GM10847 (cell line): ENCODE results near the gene ZNF625.

Experiments
- POLR2A ChIP-seq: IDR thresholded peaks from 2 replicates; pipeline ENCODE4 v1.6.1; 2011; ENCODE audit not compliant: insufficient read length; ENCODE audit errors: extremely low read depth

The ZNF625 gene

DNA sequence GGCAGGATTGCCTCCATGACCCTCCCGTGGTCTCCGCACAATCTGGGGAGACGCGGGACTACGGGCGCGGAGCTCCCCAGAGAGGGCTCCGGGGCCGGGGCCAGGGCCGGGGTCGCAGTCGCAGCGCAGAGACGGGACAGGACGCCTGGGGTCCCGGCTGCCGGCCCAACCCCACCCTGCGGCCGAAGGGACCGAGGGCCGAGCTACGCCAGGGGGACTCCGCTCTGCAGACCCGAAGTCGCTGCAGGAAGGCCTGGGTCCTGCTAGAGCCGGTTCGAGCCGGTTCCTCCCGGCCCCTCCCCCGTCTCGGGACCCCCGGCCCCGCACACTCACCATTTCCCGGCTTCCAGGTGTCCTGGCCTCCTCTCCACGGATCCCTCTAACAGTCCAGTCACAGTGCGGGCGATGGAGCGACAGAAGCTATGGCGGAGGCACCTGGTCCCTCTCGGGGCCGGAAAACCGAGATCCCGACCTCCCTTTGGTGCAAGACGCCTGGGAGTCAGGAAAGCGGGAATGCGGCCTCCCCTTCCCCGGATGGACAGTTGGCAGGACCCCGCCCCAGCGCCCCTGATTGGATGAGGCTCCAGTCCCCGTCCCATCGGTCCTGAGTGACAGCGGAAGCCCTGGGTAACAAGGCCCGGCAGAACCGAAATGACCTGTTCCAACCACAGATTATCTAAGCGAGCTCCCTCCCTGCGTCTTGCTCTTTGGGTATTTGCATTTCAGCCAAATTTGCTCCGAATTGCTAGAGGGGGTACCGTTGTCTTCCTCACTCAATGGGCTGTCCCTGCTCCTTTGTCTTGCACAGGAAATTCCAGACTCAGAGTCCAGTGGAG, at the start of gene ZNF625:
Gene ZNF625 (minus strand): TSS at position 512 of the 836 bp plus-strand sequence. CDS start 176 bp downstream, at position 336.
- TF ChIP-seq POLR2A = no peak

DNA sequence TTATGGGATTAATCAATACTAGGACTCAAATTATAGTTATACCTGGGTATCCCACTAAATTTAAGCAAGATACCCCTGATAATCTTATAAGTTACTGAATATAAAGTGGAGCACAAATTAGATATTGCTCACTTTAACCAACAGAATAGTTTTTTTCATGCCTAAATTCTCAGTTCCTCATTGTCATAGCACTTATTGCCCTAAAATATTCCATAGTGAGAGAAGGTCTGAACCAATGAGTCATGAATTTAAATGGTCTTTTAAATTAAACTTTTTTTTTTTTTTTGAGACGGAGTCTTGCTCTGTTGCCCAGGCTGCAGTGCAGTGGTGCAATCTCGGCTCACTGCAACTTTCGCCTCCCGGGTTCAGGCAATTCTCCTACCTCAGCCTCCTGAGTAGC, 48.8 kb upstream of the ZNF625 start:
- no peak for TF ChIP-seq POLR2A

DNA sequence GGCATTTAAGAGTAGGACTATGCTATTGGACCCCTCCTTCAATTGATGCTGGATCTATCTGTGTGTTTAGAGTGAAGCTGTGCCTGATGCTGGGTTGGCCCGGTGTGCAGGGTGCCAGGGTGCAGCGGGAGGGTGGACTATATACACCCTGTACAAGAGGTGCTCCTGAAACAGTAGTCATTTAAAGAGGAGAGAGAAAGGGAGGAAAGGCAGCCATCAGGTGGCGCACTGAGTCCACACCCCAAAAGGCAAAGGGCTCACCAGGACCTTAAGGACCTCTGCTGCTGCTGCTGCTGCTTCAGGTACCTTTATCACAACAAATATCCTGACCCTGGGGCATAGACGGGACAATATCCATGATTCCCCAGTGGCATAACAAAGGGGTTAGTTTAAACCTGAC, 45.7 kb upstream of the ZNF625 start:
- no peak for TF ChIP-seq POLR2A

DNA sequence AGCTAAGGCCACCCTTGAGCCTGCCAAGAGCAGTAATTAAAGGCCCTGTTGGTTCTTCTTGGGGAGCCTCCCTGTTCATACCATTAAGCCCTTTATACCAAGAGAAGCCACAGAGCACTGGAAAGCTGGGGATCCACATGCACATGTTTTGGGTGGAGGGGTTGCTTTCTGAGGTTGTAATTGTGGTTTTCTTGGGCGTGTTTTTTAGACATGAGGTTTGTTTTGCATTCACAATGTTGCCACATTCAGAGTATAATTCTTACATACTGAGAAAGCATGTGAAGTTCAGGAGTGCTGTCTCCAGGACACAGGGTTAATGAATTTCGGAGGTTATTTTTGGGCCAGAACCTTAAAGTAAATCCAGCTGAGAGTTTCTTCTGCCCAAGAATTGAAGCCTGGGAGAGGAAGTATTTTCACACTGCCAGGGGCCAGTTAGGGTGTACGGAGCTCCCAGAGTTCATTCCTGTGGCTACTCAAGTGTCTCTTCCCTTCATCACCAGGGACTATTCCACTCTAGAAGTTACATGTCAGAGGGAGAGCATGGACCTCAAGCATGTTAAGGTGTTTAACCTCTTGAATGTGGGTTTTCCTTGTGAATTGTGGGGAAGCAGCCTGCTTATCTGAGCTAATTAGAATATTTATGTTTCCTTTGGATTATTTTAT, 43.4 kb upstream of the ZNF625 start:
- TF ChIP-seq POLR2A = no peak

DNA sequence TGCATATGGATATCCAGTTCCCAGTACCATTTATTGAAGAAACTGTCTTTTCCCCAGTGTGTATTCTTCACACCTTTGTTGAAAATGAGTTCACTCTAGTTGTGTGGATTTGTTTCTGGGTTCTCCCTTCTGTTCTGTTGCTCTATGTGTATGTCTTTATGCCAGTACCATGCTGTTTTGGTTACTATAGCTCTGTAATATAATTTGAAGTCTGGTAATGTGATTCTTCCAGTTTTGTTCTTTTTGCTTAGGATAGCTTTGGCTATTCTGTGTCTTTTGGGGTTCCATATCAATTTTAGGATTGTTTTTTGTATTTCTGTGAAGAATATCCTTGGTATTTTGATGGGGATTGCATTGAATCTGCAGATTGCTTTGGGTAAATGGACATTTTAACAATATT, 41.6 kb upstream of the ZNF625 start:
- no peak for TF ChIP-seq POLR2A

DNA sequence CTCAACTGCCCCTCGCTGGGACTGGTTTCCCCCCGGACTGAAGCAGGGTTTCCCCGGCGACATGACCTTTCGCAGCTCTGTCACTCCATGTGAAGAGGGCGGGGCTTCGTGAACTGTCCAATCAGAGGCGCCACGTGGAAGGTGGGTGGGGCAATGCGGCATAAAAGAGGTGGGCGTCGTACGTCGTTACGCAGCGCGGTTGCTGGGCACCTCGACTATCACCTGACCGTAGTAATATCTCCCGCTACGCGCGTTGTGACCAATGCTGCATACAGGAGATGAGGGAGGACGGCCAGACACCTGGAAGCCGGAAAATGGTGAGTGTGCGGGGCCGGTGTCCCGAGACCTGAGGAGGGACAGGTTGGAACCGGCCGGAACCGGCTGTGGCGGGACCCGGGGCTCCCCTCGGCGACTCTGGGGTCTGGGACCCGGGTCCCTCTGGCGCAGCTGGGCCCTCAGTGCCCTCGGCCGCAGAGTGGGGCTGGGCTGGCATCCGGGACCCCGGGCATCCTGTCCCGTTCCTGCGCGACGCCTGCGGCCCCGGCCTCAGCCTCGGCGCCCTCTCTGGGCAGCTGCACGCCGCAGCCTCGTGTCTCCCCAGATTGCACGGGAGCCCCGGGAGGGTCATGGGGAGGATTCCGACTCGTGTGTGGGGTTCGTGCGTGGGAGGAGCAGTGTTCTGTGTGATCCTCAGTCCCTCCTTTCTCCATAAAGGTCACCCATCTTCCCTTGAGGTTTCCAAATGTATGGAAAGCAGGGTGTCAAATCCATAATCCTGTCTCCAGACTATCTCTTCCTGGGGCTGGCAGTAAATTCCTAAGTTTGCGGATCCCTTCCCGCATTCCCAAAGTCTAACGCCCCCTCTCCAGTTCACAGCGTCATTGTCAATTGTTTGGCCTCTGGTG, 38.5 kb upstream of the ZNF625 start:
- TF ChIP-seq POLR2A = no peak

DNA sequence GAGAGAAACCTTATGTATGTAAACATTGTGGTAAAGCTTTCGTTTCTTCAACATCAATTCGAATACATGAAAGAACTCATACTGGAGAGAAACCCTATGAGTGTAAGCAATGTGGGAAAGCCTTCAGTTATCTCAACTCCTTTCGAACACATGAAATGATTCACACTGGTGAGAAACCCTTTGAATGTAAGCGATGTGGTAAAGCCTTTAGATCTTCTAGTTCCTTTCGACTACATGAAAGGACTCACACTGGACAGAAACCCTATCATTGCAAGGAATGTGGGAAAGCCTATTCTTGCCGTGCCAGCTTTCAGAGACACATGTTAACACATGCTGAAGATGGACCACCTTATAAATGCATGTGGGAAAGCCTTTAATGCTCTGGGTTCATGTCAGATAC, 31.1 kb upstream of the ZNF625 start:
- TF ChIP-seq POLR2A = no peak

DNA sequence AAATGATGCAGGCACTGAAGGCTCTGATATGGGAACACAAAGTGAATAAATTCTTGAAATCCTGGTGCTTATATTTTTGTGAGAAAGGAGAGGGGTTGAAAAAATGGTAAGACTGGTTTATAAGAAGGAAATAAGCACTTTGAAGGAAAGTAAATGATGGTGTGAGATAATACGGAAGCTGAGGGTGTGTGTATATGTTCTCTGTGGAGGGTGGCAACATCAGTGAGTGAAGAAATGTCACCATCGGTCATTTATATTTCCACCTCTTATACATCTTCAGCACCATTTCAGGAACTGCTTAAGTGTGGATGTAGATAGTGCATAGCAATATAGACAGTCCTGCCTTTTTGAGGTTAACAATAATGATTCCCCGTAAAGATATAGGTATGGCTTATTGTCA, 23.8 kb upstream of the ZNF625 start:
- no peak for TF ChIP-seq POLR2A

DNA sequence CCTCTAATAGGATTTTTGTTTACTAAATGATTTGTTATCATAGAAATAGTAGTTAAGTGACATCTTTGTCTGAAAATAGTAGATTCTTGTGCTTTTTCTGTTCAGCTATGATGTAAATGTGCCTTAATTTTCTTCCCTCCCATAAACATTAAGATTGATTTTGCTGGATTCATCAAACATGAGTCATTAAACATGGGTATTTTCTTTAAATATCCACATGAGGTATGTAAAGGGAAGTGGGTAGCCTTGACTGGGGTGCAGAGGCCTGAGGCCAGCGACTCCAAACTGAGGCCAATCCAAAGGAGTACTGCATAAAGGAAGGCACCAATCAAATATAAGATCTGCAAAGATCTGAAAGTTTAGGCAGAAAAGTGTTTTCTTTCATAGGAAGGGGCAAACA, 10.1 kb upstream of the ZNF625 start:
- no peak for TF ChIP-seq POLR2A

DNA sequence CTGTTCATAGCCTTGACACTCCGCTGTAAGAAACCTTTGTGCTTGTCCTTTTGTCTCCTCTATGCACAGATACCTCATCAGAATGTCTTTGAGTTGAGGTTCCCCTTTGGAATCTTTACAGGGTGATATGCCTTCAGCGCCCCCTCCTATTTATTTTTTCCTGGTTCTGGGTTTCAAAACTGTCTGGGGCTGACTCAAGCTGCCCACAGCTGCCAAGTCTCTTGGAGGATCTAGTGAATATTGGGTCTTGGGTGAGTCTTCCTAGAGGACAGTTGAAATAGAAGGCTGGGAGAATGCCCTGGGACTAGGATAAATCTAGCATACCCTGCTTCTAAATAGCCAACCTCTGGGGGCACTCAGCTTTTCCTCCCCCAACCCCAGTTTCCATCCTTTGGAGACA, 7.3 kb upstream of the ZNF625 start:
- TF ChIP-seq POLR2A = no peak

DNA sequence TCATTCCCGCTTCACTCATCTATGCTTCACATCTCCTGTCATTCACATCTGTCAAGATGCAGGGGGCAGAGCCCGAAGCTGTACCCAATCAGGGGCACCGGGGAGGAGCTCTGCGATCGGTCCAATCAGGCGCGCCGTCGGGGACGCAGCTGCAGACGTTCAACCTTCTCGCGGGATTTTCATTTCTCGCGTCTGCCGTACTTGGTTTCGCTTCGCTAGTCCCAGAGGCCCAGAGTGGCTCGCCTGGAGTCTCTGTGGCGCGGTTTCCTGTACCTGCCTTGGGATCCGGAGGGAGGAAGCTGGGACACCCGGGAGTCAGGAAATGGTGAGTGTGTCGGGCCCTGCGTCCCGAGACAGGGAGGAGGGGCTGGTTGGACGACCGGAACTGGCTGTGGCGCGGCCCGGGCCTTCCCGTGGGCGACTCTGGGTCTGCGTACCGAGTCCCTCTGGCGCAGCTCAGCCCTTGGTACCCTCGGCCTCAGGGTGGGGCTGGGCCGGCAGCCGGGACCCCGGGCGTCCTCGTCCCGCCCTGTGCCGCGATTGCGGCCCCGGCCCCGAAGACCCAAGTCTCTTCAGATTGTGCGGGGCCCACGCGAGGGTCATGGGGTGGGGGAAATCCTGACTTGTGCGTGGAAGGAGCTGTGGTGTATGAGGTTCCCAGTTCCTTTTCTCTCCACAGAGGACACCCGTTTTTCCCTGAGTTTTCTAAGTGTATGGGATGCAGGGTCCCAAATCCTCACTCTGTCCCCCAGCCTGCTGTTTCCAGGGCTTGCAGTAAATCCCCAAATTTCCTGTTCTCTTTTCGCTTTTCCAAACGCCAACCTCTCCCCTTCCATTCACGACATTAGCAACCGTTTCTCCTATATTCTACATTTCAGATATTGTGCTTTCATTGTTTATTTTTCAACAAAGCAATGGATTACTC, 6.6 kb upstream of the ZNF625 start, which contains the start of gene ZNF136:
Gene ZNF136 (plus strand): TSS at position 215 of the 925 bp plus-strand sequence. CDS start 108 bp downstream, at position 323.
- TF ChIP-seq POLR2A = peak; percentile 75

DNA sequence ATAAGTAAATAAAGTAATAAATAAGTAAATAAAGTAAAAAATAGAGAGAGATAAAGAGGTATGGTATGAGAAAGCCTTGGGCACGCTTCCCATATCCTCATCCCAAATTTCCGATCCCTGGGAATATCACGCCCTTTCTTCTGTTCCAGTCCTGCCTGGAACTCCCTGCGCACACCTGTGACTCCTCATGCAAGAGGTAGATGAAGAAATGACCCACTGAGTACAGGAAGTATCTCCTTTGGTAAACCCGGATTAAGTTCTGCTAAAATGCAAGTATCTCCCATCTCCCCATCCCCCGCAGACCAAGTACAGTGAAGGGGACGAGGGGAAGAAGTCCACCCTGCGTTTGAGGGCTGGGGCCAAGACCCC, 6.0 kb upstream of the ZNF625 start:
- no peak for TF ChIP-seq POLR2A

DNA sequence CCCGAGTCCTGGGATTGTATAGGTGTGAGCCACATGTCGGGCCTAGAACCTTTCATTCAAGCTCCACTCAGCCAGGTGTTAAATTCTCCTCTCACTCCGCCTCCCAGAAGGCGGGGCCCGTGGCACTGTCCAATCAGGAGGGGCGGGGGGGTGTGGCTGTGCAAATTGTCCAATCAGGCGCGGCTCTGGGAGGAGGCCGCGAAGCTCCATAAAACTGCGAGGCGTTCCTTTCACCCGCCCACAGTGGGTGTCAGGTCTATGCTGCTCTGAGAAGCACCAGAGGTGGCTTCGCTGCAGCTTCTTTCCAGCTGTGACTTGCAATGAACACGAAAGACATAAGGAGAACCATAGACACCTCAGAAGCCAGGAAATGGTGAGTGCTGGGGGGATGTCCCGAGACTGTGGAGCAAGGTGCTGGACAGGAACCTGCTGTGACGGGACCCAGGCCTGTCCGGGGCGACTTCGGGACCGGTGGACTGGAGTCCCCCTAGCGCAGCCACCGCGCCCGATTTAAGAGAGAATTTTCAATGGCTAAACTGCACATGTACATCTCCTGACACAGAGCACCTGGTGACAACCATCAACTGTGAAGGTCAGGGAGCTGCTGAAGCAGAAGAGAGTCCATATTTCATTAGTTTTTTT, 3.4 kb upstream of the ZNF625 start:
- no peak for TF ChIP-seq POLR2A

DNA sequence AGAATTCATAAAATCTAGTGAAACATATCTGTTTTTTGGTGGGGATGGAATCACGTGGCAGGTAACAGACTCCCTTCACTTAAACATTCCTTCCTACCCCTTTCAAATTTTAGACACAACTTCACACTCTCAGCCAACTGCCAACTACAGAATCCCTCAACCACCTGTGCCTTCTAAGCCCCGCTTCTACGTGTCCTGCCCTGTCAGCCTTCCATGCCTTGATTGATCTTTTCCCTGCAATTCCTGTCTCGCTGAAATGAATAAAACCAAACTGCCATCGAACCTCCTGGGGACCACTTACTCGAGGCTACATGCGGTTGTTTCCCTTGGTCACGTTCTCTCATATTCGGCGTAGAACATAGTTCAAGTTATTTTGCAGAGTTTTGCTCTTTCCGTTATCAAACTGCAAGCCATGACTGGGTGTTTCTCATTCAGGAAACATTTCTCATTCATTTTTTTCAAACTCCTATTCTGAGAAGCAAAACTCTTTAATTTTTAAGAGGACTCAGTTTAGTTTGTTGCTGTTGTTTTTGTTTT, 1.1 kb downstream of the ZNF625 start:
- no peak for TF ChIP-seq POLR2A
